ENCODE results near the gene PARL.

Gene PARL

DNA sequence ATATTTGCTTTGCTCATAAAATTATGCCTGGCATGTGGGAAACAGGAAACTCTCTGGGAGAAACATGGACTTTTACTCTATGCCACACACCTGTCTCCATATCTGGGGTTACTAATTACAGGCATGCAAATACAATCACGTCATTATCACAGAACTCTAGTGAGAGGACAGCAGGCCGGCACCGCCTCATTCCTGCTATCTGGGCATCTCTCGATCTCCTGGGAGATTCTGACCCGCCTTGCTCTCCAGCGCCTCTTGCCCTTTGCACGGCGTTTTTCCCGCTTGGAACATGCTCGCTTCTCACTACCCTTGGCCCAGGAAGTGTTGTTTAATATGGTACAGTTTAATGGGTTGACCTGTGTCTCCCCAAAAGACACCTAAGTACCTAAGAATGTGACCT is 45.4 kb upstream of the PARL start:
- Histone ChIP-seq H3K27me3 (ENCODE audit: insufficient read depth, low read length, poor library complexity, severe bottlenecking) (no peaks in the 10 kb centered on the region), H3K4me2 (ENCODE audit: low read depth, low read length, poor library complexity, severe bottlenecking) (no peak overlapping the region), H3K4me3 (ENCODE audit: low read length, poor library complexity, severe bottlenecking) (no peak overlapping the region), H3K79me2 (ENCODE audit: insufficient read depth, low read length) (no peaks in the 10 kb centered on the region), H4K20me1 (ENCODE audit: insufficient read depth, low read length, poor library complexity, severe bottlenecking) (no peaks in the 10 kb centered on the region), H3F3A (ENCODE audit: low read depth) (no peaks in the 10 kb centered on the region), H3K9me3 (ENCODE audit: insufficient read depth, low read depth, low read length) (no peaks in the 10 kb centered on the region), H3K9me2 (replicated peaks; ENCODE audit: low read depth, low read length) (no peaks in the 10 kb centered on the region), H3K9ac (ENCODE audit: low read depth, low read length, poor library complexity, severe bottlenecking) (no peak overlapping the region), H3K36me3 (ENCODE audit: insufficient read depth, low read length) (peaks cover 4% of the 10 kb centered on the region; the same call in 1 of the 2 replicates), H2AFZ (ENCODE audit: low read length) (no peak overlapping the region), H3K4me1 (ENCODE audit: insufficient read depth, low read length, poor library complexity, severe bottlenecking) (no peaks in the 10 kb centered on the region)
- no peak for TF ChIP-seq EZH2phosphoT487 (IDR thresholded peaks at IDR 0.05; ENCODE audit: borderline replicate concordance)
- TF ChIP-seq, protein P1, sequence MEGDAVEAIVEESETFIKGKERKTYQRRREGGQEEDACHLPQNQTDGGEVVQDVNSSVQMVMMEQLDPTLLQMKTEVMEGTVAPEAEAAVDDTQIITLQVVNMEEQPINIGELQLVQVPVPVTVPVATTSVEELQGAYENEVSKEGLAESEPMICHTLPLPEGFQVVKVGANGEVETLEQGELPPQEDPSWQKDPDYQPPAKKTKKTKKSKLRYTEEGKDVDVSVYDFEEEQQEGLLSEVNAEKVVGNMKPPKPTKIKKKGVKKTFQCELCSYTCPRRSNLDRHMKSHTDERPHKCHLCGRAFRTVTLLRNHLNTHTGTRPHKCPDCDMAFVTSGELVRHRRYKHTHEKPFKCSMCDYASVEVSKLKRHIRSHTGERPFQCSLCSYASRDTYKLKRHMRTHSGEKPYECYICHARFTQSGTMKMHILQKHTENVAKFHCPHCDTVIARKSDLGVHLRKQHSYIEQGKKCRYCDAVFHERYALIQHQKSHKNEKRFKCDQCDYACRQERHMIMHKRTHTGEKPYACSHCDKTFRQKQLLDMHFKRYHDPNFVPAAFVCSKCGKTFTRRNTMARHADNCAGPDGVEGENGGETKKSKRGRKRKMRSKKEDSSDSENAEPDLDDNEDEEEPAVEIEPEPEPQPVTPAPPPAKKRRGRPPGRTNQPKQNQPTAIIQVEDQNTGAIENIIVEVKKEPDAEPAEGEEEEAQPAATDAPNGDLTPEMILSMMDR (conservative IDR thresholded peaks at IDR 0.05; ENCODE audit: low read length): no peak

GRCh38 chr3:183927059-183927458 is 42.4 kb upstream of the PARL start:
- Histone ChIP-seq H3K4me1 (ENCODE audit: insufficient read depth, low read length, poor library complexity, severe bottlenecking) (no peaks in the 10 kb centered on the region), H3K27me3 (ENCODE audit: insufficient read depth, low read length, poor library complexity, severe bottlenecking) (no peaks in the 10 kb centered on the region), H3K9ac (ENCODE audit: low read depth, low read length, poor library complexity, severe bottlenecking) (no peak overlapping the region), H3K36me3 (ENCODE audit: insufficient read depth, low read length) (peaks cover 7% of the 10 kb centered on the region; the same call in 1 of the 2 replicates), H3K4me2 (ENCODE audit: low read depth, low read length, poor library complexity, severe bottlenecking) (no peak overlapping the region), H2AFZ (ENCODE audit: low read length) (no peak overlapping the region), H3K9me3 (ENCODE audit: insufficient read depth, low read depth, low read length) (no peaks in the 10 kb centered on the region), H3K4me3 (ENCODE audit: low read length, poor library complexity, severe bottlenecking) (no peak overlapping the region), H3K79me2 (ENCODE audit: insufficient read depth, low read length) (no peaks in the 10 kb centered on the region), H3F3A (ENCODE audit: low read depth) (no peaks in the 10 kb centered on the region), H3K9me2 (replicated peaks; ENCODE audit: low read depth, low read length) (no peaks in the 10 kb centered on the region), H4K20me1 (ENCODE audit: insufficient read depth, low read length, poor library complexity, severe bottlenecking) (no peaks in the 10 kb centered on the region)
- TF ChIP-seq EZH2phosphoT487 (IDR thresholded peaks at IDR 0.05; ENCODE audit: borderline replicate concordance): no peak
- TF ChIP-seq, protein P1 (conservative IDR thresholded peaks at IDR 0.05; ENCODE audit: low read length): no peak

GRCh38 chr3:183924956-183925355 is 40.3 kb upstream of the PARL start:
- Histone ChIP-seq H3K79me2 (ENCODE audit: insufficient read depth, low read length) (no peaks in the 10 kb centered on the region), H3K9me2 (replicated peaks; ENCODE audit: low read depth, low read length) (no peaks in the 10 kb centered on the region), H3K4me2 (ENCODE audit: low read depth, low read length, poor library complexity, severe bottlenecking) (no peak overlapping the region), H2AFZ (ENCODE audit: low read length) (no peak overlapping the region), H3K9ac (ENCODE audit: low read depth, low read length, poor library complexity, severe bottlenecking) (no peak overlapping the region), H3K9me3 (ENCODE audit: insufficient read depth, low read depth, low read length) (no peaks in the 10 kb centered on the region), H3K36me3 (ENCODE audit: insufficient read depth, low read length) (peaks cover 10% of the 10 kb centered on the region; the same call in 1 of the 2 replicates), H4K20me1 (ENCODE audit: insufficient read depth, low read length, poor library complexity, severe bottlenecking) (no peaks in the 10 kb centered on the region), H3K4me1 (ENCODE audit: insufficient read depth, low read length, poor library complexity, severe bottlenecking) (no peaks in the 10 kb centered on the region), H3F3A (ENCODE audit: low read depth) (no peaks in the 10 kb centered on the region), H3K4me3 (ENCODE audit: low read length, poor library complexity, severe bottlenecking) (no peak overlapping the region), H3K27me3 (ENCODE audit: insufficient read depth, low read length, poor library complexity, severe bottlenecking) (no peaks in the 10 kb centered on the region)
- TF ChIP-seq EZH2phosphoT487 (IDR thresholded peaks at IDR 0.05; ENCODE audit: borderline replicate concordance): no peak
- TF ChIP-seq, protein P1 (conservative IDR thresholded peaks at IDR 0.05; ENCODE audit: low read length): no peak
